ENCODE data around the gene TMPRSS15.

The TMPRSS15 gene

DNA sequence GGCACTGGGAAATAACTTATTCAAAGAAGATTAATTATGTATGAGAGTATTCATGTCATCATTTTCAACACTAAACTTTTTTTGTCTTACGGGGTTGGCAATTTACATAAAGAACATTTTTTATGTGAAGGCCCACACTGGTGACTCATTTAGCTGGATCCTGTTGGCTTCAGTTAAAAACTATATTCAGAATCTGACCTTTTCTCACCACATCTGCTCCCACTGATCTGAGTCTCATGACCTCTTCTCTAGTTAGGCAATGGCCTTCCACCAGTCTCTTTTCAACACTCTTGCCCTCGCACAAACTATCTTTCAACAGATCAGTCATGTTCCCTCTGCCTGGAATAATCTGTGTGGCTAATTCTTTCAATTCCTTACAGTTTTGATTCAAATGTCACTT lies 53.4 kb downstream of the TMPRSS15 start:
- no peak for DNase-seq

DNA sequence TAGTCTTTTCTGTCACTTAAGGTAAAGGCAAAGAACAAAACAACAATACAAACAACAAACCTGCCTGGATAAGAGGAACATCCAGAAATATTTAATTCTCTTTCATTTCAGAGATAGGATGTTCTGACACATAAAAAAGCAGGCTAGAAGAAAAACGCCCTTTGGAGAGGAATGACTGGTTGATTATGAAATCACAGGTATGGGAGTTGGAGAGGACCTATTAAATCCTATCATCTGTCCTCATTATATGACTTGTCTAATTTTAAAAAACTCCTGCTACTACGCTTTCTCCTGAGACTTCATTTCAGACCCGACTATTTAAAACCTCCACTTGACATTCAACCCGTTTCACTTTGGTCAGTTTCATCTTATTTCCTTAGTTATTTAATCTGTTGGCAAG lies 54.1 kb downstream of the TMPRSS15 start:
- no peak for DNase-seq

DNA sequence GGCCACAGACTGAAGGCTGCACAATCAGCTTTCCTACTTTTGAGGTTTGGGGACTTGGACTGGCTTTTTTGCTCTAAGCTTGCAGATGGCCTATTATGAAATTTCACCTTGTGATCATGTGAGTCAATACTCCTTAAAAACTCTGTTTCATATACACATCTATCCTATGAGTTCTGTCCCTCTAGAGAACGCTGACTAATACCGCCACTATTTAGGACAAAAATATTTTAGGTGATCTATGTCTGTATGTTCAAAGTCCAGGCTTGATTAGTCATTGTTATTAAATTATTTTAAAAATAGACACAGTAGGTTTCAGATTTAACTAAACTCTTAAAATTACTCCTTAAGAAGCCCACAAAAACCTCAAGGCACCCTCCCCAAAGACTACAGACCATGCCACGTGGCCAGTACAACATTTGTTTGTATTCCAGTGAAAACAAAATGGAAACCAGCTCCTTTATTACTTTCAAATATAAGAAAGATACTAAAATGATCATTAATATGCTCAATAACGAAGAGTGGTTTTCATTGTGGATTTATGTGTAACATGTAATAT lies 63.1 kb downstream of the TMPRSS15 start:
- DNase-seq, result no peak

DNA sequence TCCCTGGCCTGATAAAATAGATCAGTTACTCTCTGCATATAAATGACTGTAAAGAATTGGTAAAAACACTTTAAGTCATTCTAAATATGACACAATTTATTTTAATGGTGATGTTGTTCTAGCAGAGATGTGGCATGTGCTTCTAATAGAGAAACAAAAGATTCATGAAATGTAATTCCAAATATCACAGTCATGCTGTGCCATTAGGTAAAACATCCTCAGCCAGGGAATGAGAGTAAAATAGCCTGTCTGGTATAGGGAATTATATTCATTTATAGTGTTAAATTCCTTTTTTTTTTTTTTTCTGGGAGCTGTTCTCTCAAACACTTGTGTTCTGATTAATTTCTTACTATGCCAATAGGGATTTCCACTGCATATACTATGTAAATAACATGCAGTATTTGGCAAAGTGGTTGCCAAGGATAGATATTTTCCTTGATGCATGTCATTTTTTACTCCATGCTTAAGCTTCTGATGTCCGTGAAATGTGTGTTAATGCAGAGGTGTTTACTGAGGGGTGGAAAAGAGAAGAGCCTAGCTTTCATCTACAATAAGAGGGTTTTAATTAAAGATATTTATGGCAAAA lies 67.8 kb downstream of the TMPRSS15 start:
- DNase-seq, result no peak

DNA sequence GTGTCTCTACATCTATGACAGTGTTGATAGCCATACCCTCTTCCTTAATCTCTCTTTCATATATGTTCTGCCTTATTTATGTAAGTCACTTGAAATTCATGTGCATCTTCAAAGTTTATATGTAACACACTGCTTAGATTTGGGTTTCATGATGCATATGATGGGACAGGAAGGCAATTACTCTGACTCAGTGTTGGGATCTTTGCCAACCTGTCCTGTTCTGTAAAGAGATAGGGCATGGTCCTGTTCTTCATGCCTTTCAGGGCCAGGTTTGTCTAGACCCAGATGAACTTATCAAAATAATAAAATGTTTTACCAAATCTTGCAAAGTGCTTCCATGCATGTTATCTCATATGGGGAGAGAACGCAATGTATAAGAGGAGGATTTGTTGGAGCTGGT lies 69.5 kb downstream of the TMPRSS15 start:
- DNase-seq, result no peak

DNA sequence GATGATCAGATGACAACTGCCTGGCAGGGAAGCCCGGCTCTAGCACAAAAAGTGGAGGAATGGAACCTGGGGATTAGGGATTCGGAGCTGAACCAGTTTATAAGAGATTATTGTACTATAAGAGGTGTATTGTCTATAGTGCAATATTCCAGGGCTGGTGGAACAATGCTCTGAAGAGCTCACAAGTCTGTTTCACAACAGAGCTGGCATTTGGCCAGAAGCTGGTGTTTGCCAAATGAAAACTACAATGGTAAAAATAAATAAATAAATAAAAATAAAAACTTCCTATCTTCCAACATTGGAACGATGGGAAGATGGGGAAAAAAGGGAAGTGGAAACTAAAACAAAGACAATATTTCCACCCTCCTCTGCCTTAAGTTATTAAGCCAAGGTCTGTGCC lies 85.4 kb downstream of the TMPRSS15 start:
- peak in 1 of 58 donors; percentile 1 for DNase-seq

DNA sequence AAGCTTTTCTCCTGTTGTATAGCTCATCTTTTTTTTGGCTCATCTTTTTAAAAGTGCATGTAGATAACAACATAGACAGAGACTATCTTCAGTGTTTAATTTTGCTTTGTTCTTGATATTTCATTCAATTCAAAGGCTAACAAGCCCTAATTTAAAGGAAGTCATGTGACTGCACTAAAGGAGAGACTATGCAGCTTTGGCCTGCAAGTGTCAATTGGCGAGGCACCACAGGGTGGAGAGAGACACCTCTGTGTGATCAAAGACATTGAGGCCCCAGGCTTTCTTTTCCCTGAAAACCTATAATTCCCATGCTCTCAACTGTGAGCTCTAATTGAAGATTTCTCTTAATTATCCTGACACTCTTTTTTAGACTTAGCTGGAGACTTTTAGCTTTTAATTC lies 105.4 kb downstream of the TMPRSS15 start:
- DNase-seq, result no peak

DNA sequence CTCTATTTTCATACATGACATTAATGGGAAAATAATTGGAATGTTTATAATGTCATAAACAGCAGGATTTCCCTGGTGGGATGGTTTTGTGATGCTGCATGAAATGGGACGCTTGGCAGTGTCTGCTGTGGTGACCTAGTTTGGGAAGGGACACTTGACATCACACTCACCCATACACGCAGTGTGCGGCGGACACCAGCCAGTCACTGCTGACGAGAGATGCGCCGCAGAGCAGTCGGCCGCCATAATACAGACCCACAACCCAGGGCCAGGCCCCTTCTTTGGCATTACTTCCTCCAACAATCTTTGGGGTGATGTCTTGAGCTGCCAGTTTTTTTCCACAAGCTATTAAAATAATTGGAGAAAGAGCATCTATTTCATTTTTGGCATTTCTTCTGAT lies 109.5 kb downstream of the TMPRSS15 start:
- DNase-seq, result no peak

DNA sequence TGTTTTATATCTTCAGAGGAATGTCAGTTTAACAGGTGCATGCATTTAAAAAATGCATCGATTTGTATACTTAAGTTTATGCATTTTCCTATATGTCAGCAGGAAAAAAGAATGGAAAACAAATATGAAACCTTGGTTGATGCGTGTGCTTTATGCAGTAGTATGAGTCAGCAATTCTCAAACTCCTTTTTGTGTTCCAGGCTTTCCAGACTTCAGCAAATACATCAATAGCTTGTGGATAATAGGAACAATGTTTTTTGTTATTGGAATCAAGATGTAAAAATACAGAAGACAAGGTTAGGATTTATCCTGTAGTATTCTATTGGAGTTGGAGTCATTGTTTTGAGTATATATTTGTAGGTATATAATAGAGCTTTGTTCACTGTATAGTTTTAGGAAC lies 113.7 kb downstream of the TMPRSS15 start:
- DNase-seq, result no peak

DNA sequence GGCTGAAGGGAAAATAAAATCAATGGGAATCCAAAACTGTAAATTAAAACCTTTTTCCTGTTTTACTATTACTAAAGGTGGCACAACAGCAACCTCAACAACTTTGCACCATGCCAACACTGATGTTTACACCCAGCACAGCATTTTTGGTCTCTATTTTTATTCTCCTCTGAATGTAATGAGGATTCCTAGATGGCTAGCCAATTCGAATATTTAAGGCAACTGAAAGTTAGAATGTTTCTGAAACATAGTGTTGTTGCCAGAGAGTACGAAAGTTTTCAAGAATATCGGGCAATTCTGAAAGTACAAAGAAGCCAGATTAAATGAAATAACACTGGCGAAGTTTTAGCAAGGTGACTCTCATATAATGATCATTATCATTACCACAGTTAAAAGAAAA lies 118.2 kb downstream of the TMPRSS15 start:
- no peak for DNase-seq

DNA sequence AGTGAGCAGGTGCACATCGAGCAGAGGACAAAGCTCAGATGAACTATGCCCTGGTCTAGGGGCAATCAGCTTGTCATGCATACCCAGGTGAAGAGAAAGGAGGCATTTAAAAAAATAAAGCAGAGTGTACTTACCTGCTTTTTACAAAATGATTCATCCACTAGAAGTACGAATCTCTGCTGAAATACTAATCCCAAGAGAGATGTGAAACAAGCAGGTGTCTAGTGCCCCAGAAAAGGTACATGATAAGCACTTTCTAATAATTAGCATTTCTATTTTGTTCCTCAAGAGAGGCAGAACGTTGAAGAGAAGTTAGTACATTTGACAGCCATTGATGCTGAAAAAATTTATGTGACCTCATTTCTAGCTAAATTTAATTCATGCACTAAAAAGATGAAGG lies 127.8 kb downstream of the TMPRSS15 start:
- no peak for DNase-seq

DNA sequence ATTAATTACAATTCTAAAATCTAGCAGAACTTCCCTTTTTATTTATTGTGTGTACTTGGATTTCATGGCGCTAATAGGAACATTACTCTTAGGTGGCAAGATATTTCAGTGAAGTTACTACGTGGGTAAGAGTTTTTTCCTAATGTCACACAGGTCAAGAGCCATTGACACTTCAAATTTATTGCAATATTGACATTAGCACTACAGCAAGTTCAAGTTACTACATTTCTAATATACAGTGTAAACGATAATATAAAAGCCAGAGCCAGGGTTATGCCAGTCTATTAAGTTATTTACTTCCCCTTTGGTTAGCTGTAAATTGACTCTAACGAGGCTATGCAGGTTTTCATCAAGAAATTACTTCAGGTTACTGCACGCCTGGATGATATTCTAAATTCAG lies 129.2 kb downstream of the TMPRSS15 start:
- no peak for DNase-seq

DNA sequence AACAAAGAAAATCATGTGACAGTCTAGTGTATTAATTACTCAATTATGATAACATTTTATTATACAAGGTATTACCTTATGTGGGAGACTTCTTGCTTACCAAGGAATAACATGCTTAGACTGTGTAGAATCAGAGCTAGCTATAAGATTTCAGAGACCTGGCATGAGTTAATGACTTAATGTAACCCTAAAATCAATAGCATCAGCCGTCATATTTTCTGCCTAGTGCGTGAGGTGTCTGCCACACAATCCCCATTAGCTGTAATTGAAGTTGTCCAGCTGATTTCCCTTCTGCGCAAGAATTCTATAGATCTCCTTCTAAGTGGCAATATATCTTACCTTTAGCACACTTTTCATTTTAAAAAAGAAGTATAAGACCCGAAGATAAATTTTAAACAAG lies 130.2 kb downstream of the TMPRSS15 start:
- DNase-seq, result no peak

DNA sequence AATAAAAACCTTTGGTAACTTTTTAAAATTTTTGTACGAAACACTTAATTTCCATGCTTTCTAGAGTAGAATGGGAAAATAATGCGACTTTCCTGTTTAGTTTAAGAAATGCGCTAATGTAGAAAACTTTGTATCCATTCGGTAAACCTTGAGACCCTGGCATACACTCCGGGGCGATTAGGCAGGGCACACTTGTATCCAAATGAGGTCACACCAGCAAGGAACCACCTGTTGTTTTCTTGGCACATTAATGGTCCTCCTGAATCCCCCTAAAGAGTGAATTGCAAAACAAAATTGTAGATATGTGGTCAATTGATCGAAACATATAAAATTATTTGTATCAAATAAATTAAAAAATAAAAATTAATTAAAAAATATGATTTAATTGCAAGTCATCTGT lies 133.7 kb downstream of the TMPRSS15 start:
- DNase-seq, result no peak

DNA sequence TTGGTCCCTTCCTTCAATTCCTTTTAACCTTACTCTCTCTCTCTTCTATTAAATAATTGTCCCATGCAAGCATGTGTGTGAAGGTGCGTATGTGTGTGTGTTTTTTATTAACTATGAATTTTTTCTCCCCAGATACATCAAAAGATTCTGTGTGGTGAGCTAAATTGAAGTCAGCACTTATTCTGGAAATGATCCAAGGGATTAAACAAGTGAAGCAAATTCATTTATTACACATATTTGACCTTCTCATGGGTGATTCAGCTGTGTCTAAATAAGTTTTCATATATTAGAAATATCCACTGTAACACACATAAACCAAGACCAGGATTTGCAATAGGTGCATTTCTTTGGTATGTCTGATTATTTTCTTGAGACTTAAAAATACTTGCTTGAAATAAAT lies 134.7 kb downstream of the TMPRSS15 start:
- no peak for DNase-seq

DNA sequence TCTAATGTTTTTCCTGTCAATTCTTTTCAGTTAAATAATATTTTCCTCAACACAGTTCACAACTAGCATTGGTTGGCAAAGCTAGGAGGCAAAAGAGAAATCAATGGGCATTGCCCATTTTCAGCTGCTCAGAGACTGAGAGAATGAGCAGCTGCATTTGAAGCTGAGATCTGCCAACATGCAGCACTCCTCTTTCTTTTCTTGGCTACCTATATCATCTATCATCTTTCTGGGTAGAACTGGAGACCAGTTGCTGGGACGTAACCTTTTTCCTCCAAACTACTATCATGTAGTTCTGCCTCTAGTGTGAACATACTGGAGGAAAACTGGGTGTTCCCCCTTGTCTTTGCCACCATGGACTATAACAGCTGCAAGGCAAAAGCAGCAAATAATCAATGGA lies 136.1 kb downstream of the TMPRSS15 start:
- no peak for DNase-seq

DNA sequence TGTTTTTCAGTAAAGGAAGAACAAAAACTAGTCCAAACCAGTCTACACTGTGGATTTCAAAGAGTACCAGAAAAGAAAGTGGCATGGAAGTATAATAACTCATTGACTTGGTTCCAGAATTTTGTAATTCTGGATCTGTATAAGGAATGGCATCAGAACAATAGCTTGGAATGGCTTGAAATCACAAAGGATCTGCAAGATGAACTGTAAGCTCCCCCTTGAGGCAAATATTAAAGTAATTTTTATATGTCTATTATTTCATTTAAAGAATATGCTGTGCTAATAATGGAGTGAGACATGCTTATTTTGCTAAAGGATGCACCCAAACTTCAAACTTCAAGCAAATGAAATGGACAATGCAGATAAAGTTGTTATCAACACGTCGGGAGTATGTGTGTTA lies 137.6 kb downstream of the TMPRSS15 start:
- no peak for DNase-seq

DNA sequence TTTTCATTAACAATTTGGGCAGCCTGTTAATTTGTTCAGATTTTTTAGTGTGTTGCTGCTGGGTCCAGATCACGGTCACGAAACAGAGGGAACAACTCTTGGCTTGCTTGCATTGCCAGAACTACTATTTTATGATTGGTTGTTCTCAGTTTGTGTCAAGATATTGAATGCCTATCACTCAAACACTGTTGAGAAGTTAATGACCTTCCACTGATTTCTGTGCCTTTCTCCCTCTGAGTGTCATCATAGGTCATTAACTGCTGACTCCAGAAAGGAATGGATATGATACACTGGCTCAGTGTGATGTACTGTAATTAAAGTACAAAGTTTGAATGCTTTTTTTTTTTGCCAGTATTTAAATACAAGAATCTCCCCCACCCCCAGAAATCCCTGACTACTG lies 149.8 kb downstream of the TMPRSS15 start:
- DNase-seq, result no peak

DNA sequence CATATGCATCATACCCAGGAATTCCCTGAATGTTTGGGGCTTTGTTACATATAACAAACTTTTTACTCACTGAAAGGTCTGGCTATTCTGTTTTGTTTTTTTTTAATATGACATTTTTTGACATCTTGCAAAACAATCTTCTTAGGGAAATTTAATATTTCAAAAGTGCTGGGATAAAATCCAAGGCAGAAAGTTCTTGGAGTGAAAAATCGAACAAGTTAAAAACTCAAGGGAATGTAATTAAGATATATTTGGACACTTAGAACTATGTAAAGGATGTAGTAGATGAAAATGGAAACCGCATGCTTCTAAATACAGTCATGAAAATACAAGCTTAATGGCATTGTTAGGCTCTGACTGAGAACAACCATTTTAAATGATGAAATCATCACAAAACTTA lies 150.4 kb downstream of the TMPRSS15 start:
- no peak for DNase-seq

DNA sequence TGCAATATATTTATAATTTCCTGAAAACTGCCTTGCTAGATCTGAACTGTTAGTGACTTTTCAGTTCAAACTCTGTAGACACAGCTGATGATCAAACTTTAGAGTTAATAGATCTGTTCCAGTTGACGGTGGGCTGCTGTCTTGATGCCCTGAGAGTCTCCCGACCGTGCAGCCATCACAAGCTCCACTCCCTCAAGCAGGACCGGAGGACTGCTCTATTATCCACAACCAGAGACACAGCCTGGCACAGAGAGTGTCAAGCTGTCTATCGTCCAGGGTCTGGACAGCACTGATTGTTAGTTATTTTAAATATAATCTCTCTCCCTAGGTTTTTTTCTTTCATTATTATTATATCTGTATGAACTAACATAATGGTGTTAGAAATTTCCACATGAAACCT lies 150.9 kb downstream of the TMPRSS15 start:
- no peak for DNase-seq

DNA sequence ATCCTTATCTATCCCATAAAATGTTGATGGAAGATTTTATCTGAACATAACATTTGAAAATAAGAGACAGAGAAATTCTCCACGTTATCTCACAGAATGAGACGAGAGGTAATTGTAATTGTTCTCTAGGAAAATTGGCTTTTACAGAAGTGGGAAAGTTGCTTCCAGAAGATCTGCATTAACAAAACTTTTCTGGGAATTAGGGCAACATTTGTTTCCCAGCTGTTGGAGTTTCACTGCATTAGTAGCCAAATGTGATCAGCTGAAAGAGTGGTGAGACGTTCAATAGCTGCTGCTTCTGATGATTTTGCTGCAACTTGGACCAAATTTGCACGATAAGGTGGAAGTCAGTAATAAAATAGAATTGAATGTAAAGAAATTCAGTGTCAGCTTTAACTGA lies 151.3 kb downstream of the TMPRSS15 start:
- no peak for DNase-seq

DNA sequence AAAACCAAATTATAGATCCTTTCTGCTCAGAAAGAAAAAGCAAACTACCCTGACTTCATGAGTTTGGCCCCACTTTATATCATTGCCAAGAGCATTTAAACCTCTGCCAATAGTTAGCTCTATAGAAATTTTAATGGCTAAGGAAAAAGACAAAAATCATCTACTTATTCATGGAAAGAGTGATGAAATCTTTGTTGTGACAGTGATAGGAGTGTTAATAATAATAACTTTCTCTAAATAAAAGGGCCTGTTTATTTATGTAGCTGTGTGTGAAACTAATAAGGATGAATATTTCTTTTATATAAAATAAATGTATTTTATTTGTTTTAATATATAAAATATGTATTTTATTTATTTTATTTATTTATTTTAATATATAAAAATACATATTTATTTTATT lies 152.5 kb downstream of the TMPRSS15 start:
- no peak for DNase-seq

DNA sequence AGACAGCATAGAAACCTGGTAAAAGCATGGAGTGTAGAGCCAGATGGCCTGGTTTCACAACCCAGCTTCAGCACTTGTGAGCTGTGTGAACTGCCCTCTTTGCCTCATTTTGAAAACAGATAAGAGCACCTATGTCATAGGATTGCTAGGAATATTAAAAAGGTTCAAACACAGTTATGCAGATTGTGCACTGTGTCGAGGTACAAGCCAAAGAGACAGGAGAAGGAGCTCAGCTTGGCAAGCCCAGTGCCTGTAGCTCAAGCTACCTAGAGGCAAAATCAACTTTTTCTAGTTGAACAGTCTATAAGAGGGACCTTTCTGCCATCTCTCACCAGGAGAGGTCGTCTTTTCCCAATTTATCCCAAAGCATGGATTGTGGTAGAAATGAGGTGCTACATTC lies 153.9 kb downstream of the TMPRSS15 start:
- DNase-seq, result no peak

DNA sequence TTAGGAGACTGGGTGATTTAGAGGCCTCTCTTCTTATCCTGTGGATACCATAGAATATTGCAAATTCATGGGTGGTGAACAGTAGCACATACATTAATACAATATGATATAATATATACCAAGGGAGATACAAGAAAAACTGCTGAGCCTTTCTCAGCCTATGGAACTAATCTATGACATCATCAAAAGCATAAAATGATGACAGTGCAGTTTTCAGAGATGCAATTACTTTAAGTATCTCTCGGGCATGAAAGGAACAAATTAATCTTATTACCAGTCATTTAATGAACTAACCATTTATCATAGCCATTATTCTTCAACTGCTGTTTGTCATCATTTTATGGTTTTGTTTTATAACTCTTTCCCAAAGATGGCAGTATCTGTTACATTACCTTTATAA lies 155.4 kb downstream of the TMPRSS15 start:
- DNase-seq, result no peak

Measured in anterior cingulate cortex (tissue), 58 donors.